HUES6 (cell line): ENCODE results near the gene TLR5.

Experiments used
- H3K27ac ChIP-seq: 2 replicates; pipeline ENCODE4 v1.7.0; 2013; ENCODE audit warnings: low read depth, mild to moderate bottlenecking, low read length, inconsistent platforms
- H3K27me3 ChIP-seq: 2 replicates; pipeline ENCODE4 v1.6.1; 2013; ENCODE audit warnings: low read length; ENCODE audit not compliant: control insufficient read depth, insufficient read depth
- H3K36me3 ChIP-seq: 2 replicates; pipeline ENCODE4 v1.6.1; 2013; ENCODE audit warnings: low read length; ENCODE audit not compliant: control insufficient read depth, insufficient read depth
- H3K4me1 ChIP-seq: 2 replicates; pipeline ENCODE4 v1.6.1; 2013; ENCODE audit warnings: low read length; ENCODE audit not compliant: control insufficient read depth, insufficient read depth
- H3K4me3 ChIP-seq: 2 replicates; pipeline ENCODE4 v1.5.1; 2013; ENCODE audit warnings: low read depth, low read length
- H3K9ac ChIP-seq: one replicate; pipeline ENCODE4 v1.6.1; 2013; ENCODE audit warnings: mild to moderate bottlenecking, low read length
- H3K9me3 ChIP-seq: 2 replicates; pipeline ENCODE4 v1.6.1; 2013; ENCODE audit warnings: low read depth, low read length; ENCODE audit not compliant: control insufficient read depth, insufficient read depth

Gene TLR5

DNA sequence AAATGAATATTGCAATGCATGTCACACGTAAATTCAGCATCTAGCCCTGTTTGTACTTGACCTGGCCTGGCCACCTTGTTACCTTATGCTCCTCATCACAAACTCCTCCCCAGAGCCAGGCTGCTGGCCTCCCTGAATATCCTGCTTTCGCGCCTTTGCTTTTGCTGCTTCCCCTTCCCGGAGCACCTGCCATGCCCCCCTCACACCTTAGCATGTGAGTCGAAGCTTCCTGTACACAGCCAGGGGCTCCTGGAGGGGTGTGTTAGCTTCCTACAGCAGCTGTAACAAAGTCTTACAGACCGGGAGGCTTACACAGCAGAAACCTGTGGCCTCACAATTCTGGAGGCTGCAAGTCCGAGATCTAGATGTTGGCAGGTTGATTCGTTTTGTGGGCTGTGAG, 60.1 kb downstream of the TLR5 start:
- Histone ChIP-seq H3K27ac (no peak overlapping the region), H3K36me3 (no peaks in the 10 kb centered on the region), H3K9ac (no peak overlapping the region), H3K4me1 (peaks cover 20% of the 10 kb centered on the region; the same call in 1 of the 2 replicates), H3K4me3 (no peak overlapping the region), H3K27me3 (peaks cover 18% of the 10 kb centered on the region), H3K9me3 (no peaks in the 10 kb centered on the region)

DNA sequence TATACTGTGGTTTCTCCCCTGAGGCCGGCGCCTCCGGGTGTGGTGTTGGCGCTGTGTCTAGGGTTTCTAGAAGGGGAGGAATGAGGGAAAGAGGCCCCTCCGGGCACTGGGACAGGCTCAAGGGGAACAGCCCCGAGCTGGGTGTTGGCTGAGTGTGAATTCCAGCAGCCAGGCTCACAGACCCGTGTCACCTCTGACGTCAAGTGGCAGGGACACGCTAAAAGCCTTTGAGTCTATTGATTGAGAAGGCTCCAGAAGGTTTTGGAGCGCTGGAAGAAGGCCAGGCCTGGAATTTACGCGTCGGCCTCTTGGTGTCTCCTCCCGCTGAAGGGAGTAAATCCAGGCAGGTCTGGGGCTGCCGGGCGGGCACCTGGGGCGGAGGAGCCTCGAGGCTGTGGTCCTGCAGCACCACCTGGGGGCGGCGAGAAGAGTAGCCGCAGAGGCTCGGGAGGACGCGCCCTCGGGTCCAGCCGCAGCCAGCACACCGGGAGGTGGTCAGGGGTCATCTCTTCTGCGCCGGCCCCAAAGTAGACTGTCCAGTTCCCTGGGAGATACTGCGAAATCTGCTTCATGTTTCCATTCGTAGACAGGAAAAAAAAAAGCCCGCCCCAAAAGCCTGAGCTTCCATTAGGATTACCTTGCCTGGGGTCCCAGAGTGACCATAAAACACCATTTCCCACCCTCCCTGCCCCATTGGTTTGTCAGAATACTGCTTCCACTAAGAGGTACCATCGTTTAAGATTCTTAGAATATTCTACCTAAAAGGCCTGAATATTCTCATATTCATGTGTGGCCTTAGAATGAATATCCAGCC, 61.7 kb downstream of the TLR5 start:
- Histone ChIP-seq H3K4me1 (peaks cover 17% of the 10 kb centered on the region; the same call in 1 of the 2 replicates), H3K9me3 (no peaks in the 10 kb centered on the region), H3K36me3 (no peaks in the 10 kb centered on the region), H3K9ac (peak overlapping the region; percentile 9), H3K27me3 (peaks cover 18% of the 10 kb centered on the region), H3K4me3 (peak overlapping the region; percentile 17; the same call in 1 of the 2 replicates), H3K27ac (no peak overlapping the region)

DNA sequence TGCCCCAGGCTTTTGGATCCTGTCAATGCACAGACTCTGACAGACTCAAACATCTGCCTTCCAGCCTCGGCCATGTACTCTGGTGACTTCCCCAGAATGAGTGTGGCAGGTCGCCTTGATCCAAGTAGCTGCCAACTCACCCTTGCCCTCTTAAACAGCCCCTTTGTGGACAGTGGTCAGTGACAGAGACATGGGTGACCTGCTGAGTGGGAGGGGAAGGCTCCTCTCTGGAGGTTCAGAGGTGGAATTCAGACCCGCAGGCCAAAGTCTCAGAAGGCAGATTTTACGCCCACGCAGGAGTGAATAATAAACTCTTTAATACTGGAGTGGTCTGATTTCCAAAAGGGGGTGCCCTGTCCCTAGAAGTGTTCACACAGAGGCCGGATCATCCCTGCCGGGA, 63.5 kb downstream of the TLR5 start:
- Histone ChIP-seq H3K27ac (no peak overlapping the region), H3K9ac (no peak overlapping the region), H3K27me3 (peaks cover 18% of the 10 kb centered on the region), H3K4me3 (no peak overlapping the region), H3K36me3 (no peaks in the 10 kb centered on the region), H3K4me1 (peaks cover 18% of the 10 kb centered on the region), H3K9me3 (no peaks in the 10 kb centered on the region)

DNA sequence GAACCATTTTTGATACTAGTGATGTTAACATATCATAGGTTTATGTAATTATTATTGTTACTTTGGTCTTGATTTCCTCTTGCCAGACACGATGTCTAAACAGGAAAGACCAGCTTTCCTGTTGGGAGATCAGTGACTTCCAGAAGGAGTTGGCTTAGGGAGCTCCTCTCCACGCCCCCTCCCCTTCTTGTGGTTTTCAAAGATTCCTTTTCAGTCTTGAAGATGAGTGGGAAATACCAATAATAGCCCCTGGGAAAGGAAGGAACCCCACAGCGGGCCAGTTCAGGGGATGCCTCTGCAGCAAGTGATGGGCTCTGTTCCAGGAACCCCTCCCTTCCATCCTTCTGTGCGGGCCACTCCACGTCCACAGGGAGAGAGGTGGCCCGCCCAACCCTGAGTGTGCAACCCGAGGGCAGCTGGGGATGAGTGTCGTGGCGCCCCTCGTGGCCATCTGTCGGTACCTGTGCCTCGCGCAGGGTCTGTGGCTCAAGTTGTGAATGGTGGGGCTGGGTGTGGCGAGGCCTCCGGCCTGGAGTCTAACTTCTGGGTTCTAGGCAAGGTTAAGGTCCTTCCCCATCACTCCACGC, 65.7 kb downstream of the TLR5 start:
- H3K27ac ChIP-seq = no peak overlapping the region
- H3K4me1 ChIP-seq = peaks cover 22% of the 10 kb centered on the region
- no peak overlapping the region for H3K9ac ChIP-seq
- H3K9me3 ChIP-seq = no peaks in the 10 kb centered on the region
- no peak overlapping the region for H3K4me3 ChIP-seq
- H3K36me3 ChIP-seq = no peaks in the 10 kb centered on the region
- H3K27me3 ChIP-seq = peaks cover 4% of the 10 kb centered on the region; the same call in 1 of the 2 replicates

DNA sequence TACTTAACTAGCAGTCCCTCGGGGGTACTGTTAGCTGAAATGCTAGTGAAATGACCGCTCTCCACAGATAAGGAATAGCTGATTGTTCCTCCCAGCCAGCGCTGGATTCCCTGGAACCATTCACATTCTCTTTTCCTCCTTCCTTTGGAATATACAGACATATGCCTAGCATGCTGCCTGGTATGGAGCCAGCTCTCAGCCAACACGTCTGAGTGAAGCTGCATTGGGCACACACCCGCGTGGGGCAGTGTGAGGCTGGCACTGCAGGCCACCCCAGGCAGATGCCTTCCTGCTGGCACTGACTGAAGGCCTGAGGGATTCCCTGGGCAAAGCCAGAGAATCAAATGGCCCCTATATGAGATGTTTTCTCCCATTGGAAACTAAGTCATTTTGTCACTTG, 66.7 kb downstream of the TLR5 start:
- Histone ChIP-seq H3K36me3 (no peaks in the 10 kb centered on the region), H3K4me3 (no peak overlapping the region)

DNA sequence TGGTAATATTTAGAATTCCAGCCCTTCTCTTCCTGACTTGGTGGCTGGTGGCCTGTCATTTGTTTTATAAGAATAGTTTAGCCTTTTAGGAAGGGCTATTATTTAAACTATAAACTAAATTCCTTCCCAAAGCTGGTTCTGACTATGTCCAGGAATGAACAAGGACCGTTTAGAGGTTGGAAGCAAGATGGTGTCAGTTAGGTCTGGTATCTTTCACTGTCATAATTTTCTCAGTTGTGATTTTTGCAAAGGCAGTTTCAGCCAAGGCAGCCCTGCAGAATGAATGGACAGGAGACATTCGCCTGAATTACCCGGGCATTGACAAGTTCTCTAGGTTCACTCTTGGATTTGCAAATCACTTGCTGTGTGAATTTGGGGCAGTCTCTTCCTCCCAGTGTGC, 67.2 kb downstream of the TLR5 start:
- Histone ChIP-seq H3K9me3 (peaks cover 2% of the 10 kb centered on the region; the same call in 1 of the 2 replicates), H3K9ac (no peak overlapping the region)

More for the DNA sequence above, 66.7 kb downstream of the TLR5 start:
- peaks cover 2% of the 10 kb centered on the region; the same call in 1 of the 2 replicates for H3K9me3 ChIP-seq
- no peak overlapping the region for H3K9ac ChIP-seq
- H3K27ac ChIP-seq = no peak overlapping the region
- no peaks in the 10 kb centered on the region for H3K27me3 ChIP-seq
- peaks cover 22% of the 10 kb centered on the region for H3K4me1 ChIP-seq

DNA sequence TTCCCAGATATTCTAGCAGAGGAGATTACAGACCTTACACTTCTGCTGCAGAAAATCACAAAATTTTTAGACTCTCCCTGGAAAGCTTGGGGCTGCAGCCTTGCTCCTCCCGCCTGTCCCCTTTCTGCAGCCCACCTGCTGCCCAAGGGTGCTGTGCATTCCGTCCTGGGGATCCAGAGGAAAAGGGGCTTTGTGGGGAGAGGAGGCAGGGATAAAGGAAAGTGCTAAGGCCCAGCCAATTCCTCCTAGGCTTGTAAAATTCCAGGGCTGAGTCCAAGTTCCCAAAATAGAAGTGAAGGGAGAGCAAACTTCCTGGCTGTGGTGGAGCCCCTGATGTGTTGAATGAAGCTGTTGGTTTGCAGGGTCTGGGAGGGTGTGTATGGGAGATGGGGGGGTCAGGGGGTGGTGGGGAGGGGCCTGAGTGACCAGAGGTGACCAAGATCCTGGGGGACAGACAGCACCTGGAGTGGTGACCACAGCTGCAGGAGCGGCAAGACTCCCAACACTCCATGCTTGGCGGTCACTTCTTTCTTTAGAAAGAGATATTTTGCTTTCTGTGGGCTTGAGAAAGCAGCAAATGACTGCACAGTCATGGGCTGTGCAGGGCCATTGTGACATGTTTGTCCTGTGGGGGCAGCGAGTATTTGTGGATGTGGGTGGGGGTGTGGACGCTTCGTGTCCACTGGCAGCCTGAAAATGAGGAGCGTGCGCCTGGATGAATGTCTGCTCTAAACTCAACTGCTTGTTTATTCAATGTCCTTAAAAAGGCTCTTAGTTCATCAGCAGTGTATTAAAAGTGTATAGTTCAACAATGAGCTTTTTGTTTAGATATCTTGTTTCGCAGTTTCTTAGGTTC, 68.4 kb downstream of the TLR5 start:
- Histone ChIP-seq H3K9me3 (peaks cover 2% of the 10 kb centered on the region; the same call in 1 of the 2 replicates), H3K4me3 (no peak overlapping the region), H3K9ac (no peak overlapping the region), H3K27ac (no peak overlapping the region), H3K4me1 (peaks cover 20% of the 10 kb centered on the region), H3K27me3 (no peaks in the 10 kb centered on the region), H3K36me3 (no peaks in the 10 kb centered on the region)

More for the DNA sequence above, 67.2 kb downstream of the TLR5 start:
- no peak overlapping the region for H3K4me3 ChIP-seq
- peaks cover 20% of the 10 kb centered on the region for H3K4me1 ChIP-seq
- no peaks in the 10 kb centered on the region for H3K27me3 ChIP-seq
- H3K27ac ChIP-seq = no peak overlapping the region
- H3K36me3 ChIP-seq = no peaks in the 10 kb centered on the region

DNA sequence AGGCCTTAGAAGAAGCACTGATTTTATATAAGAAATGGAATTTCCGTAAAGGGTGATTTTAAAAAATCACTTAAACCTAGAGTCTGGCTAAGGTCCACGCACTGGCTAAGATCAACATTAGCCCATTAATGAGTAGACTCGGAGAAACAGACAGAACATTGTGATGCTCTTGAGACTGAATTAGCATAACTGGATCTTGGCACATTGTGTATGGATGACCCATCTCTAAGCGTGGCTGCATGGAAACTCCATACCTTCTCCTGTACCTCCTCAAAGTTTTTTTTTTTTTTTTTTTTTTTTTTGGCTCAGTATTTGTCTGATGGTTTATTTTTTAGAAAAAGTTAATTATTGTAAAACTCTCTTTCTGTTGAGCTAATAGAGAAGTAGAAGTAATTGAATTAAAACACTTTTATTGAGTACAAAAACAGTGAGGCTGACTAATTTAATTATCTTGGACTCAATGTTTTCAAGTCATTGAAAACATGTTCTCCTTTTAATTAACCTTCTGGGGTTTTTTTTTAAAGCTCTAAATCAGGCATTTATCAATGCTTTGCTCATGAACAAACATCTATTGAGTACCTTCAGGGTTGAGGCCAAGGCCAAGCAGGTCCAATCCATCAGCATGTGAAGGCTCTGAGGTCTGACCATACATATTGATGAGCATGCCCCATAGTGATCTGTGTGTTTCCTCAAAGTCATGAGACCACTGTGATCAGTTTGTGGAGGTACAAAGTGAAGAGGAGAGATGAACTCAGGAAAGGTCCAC, 74.0 kb downstream of the TLR5 start:
- H3K36me3 ChIP-seq = peaks cover 6% of the 10 kb centered on the region
- peaks cover 8% of the 10 kb centered on the region; the same call in 1 of the 2 replicates for H3K4me1 ChIP-seq
- H3K27me3 ChIP-seq = no peaks in the 10 kb centered on the region
- H3K27ac ChIP-seq = no peak overlapping the region
- H3K9ac ChIP-seq = no peak overlapping the region
- H3K9me3 ChIP-seq = peaks cover 2% of the 10 kb centered on the region; the same call in 1 of the 2 replicates
- no peak overlapping the region for H3K4me3 ChIP-seq

DNA sequence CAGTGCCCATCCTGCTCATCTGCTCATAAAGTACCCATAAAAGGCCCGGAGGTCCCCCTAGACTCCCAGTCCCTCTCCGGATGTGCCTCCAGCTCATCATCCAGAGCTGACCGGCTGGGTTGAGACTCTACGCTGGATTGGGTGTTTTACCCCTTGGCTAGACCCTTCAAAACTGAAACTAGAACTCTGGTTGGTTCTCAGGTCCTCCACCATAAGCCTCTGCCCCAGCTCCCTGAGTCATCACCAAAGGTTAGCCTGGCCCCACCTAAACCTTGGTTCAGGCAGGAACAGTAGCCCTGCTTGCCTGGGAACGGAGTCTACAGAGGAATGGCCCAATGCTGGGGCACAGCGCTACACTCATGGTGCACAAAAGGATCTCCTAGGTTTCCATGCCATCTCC, 75.1 kb downstream of the TLR5 start:
- Histone ChIP-seq H3K27me3 (no peaks in the 10 kb centered on the region), H3K9me3 (peaks cover 2% of the 10 kb centered on the region; the same call in 1 of the 2 replicates), H3K9ac (no peak overlapping the region), H3K27ac (no peak overlapping the region), H3K4me3 (no peak overlapping the region), H3K36me3 (peaks cover 10% of the 10 kb centered on the region), H3K4me1 (peaks cover 4% of the 10 kb centered on the region; the same call in 1 of the 2 replicates)

DNA sequence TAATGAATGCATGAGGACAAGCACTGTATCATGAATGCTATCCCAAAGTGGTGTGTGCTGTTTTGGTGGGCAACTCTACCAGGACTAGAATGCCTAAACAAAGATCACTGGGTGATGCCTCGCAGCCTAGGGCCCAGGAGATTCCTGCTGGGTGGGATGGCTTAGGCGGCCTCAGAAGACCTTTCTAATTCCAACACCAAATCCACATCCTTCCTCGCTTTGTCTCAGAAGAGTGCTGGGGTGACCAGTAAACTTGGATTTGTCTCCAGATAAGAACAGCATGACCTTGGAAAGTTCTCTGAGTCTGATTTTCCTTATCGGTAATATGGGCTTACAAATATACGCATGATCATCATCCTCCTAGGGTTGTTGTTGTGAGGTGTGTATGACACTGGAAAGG, 76.6 kb downstream of the TLR5 start:
- no peak overlapping the region for H3K9ac ChIP-seq
- no peaks in the 10 kb centered on the region for H3K9me3 ChIP-seq
- no peak overlapping the region for H3K4me3 ChIP-seq
- no peaks in the 10 kb centered on the region for H3K27me3 ChIP-seq
- H3K27ac ChIP-seq = no peak overlapping the region
- peaks cover 10% of the 10 kb centered on the region for H3K36me3 ChIP-seq
- H3K4me1 ChIP-seq = peaks cover 4% of the 10 kb centered on the region; the same call in 1 of the 2 replicates
